HG02885 (cell line): ENCODE data around the gene MAST4.

Experiments
- ATAC-seq: cut with Tn5 transposase; IDR thresholded peaks from one replicate; pipeline ENCODE4 v1.9.1; 2021; ENCODE audit warnings: mild to moderate bottlenecking; ENCODE audit not compliant: unreplicated experiment, poor library complexity

MAST4 gene

DNA sequence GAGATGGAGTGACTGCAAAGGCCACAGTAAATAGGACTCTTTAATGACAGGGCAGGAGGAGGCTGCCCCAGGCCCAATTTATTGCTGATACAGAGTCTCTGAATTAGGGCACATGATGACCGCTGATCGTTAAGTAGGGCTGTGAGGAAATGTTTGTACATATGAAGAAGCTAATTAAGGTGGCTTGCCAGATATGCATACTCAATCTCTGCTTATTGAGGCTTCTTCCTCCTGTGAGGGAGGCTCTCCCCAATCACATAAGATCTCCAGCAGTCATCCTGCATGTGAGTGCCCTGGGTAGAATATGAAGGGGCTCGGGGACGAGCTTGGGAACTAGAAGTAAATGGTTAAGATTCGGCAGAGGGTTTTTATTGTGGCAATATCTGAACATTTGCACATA is 608.6 kb downstream of the MAST4 start:
- ATAC-seq: no peak

DNA sequence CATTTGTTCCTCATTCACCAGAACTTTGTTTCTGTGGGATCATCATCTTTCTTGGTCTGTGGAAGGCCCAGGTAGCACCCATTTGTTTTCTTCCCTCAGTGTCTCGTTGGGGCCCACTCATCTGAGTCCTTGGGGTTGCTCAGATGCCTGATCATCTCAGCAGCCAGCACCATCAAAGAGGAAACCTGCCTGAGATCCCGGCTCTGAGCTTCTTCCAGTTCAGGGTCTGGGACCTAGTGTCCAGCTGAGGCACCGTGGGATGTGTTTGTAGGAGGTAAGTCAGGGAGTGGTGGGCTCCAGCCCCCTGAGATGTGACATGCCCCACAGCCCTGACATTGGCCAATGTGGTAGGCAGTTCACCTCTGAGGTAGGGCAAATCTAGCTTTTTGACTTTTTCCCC is 609.8 kb downstream of the MAST4 start:
- no peak for ATAC-seq

DNA sequence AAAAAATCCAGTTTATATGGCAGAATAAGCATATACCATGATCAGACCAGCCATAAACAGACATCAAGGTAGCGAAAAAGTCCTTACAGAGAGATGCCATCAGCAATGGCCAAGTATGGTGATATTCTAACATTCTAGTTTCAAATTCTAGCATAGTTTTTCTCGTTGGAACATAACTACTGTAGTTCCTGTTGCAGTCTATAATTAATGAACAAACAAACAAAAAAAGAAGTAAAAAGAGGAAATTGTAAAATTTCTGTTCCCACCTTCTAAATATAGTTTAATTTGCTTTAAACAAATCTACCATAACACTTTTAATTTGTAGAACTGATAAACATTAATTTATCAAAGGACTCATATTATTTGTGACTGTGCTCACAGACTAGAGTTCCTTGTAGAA is 610.3 kb downstream of the MAST4 start:
- ATAC-seq: peak; percentile 22

DNA sequence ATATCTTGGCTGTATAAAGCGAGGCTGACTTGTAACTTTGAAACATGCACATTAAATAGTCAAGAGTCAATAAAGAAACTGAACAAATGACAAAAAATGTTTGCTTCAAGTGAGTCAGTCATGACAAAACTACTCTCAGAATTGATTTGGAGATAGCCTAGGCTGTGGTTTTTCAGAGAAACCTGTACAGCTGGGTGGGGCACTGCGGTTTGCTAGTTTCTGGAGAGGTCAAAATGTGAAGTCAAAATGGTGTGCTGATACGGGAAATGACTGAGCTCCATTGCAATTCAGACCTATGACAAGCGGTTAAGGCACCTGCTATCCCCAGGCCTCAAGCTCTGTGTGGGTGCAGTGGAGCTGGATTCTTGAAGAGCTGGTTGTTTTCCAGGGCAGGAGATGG is 610.7 kb downstream of the MAST4 start:
- ATAC-seq: peak; percentile 85

DNA sequence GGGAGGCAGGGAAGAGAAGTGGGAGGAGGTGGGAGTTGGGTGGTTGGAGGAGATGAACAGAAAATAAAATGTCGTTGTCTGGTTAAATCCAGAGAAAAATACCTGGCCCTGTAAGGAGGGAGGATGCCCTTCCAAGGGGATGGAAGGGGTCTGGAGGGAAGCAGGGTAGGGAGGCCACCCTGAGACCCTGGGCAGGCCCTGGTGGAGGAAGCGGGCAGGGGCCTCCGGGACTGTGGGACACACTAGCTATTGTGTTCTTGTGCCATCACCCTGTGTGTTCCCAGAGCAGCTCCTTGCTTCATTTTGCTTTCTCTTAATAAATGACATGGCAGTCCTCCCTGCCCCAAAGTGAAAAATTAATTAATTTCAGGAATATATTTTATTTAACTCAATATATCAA is 612.2 kb downstream of the MAST4 start:
- no peak for ATAC-seq

DNA sequence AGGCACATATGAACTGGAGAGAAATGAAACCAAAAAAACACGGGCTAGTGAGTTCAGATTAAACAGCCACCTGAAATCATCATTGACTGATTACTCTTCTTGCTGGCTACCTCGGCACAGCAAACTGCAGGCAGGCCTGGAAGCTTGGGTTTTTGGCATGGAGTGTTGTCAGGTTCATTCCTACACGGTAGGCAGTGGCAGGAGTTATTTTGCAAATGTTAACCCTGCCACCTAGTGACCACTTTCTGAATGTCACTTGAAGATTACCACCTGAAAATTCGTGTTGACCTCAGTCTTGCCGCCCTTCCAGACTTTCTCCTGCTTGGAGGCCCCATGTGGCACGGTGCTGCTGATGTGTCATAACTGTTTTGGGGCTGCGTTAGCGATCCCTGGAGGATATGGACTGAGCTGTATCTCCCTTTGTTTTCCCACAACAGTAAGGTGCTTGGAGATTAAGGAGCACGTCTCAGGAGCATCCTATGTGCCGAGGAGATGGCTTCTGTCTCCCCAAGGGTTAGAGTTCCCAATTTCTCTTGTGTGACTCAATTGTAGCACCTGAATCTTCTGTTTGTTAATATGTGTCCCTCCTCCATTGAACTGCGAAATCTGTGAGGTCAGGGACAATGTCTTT is 613.1 kb downstream of the MAST4 start:
- peak; percentile 41 for ATAC-seq

DNA sequence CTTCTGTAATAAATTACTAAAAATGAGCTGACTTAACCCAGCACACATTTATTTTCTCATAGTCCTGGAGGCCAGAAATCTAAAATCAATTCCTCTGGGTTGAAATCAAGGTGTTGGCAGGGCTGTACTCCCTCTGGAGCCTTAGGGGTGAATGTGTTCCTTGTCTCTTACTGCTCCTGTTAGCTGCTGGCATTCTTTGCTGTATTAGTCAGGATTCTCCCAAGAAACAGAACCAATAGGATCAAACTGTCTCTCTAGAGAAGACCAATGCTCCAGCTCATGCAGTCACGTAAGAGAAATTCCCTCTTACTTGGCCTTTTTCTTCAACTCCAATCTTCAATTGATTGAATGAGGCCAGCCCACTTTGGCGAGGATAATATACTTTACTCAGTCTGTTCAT is 615.7 kb downstream of the MAST4 start:
- ATAC-seq: no peak

DNA sequence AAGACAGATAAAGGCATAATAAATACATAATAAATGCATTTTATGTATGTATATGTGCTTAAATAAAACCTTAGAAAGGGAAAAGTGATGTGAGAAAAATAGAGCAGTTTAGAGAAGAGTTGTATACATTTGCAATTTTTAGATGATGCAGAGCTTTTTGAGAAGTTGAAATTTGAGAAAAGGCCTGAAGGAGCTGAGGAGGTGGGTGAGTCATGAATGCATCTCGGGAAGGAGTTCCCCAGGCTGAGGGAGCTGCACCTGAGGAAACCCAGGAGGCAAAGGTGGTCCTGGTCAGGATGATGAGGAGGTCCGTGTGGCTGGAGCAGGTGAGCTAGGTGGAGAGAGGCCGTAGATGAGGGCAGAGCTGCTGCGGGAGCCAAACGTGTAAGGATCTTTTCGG is 617.8 kb downstream of the MAST4 start:
- no peak for ATAC-seq

DNA sequence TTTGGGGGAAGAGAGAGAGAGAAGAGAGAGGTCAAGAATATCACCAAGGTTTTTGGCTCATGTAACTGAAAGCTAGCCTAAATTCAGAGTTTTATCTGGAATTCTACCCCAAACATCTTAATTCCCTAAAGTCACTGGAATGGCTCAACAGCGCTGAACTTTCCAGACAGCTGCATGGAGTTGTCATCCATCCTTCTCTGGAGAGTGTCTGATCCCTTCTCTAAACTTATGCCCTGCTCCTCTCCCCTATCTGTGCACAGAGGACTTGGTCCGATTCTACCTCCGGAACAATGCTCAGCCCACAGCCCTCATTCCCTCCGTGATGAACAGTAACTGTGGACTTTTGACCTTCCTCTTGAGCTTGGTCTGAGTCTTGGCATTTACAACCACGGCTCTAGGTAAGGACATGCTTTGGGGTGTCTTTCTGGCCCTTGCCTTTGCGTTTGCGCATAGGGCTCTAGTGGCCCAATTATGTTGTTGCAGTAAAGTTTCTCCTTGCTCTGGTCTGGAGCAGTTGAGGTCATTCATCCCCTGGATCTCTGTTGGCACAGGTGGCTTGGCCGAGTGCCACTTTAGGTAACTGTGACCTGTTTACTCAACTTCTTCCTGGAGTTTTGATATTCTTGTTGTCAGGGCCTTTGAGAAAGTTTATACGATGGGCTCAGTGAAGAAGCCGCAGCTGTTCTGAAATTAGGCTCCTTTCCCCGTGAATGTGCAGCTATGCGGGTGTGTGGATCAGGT is 618.7 kb downstream of the MAST4 start:
- ATAC-seq: no peak

DNA sequence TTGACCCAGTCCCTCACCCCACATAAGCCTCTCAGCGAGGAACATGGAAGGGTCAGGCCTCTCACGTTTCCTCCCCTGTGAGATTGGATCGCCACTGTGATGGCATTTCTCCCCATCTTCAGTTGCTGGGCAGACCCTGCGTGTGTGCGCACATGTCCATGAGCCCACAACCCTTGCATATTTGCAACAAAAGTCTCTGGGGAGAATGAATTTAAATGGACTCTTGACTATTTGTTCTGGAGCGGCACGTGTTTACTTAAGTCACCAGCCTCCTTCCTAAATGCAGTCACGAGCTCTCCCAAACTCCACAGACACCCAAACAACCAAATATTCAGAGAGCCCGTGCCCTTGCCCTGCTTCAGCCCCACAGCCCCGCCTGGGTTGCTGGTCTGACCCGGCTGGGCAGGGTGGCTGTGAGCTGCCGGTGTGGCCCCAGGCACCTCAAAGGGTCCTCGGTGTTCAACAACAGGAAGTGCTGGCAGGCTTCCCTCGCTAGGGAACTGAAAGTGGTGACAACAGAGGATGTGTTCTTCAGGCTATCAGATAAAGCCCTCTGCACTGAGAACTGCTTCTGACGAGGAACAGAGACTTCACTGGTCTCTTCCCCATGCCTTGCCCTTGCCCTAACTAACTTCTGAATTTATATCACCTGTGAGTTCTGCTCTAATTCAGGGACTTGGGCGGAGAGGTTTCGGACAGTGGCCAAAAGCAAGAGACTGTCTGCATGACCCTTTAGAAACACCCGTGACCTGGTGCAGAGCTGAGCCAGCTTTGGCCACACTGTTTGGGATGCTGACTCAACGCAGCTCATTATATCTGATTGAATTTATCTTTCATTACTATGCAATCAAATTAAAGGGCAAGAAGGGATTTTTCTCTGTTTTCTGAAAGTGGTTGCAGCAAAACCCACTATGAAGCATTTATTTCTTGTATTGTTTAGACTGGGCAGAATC is 619.6 kb downstream of the MAST4 start:
- peak; percentile 99 for ATAC-seq

DNA sequence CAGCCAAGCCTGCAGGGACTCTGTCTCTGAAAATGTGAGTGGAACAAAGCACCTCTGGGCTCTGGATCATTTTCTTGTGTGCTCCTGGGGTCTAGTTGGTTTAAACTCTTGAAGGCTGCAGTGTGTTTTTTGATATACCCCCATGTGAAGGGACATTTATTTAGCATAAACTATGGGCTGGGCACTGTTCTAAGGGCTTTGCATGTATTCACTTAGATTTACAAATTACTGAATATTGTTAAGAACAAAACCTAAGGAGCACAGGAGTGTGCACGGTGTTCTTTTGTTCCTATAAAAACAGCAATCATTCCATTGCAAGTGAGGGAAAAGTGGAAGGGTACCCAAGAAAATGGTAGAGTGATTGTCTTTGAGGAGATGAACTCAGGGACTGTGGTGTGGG is 620.4 kb downstream of the MAST4 start:
- ATAC-seq: no peak
